ENCODE data around the gene TRAF1.
A peak's percentile ranks its signal among the peaks of the same experiment; 100 is the strongest.

Gene TRAF1

GRCh38 chr9:120929229-120929791 is 2.7 kb upstream of the TRAF1 start:
- TF ChIP-seq CTCF (IDR thresholded peaks at IDR 0.05; ENCODE audit: insufficient read depth, low read depth, low read length, missing control alignments), result no peak
- DNase-seq (ENCODE audit: low read depth), result no peak
- H3K4me3 ChIP-seq (ENCODE audit: low read depth, low read length), result peak overlapping the region; percentile 62

GRCh38 chr9:120928483-120929228 is 2.1 kb upstream of the TRAF1 start:
- peak overlapping the region; percentile 62 for H3K4me3 ChIP-seq (ENCODE audit: low read depth, low read length)
- DNase-seq (ENCODE audit: low read depth), result peak; percentile 87
- TF ChIP-seq CTCF (IDR thresholded peaks at IDR 0.05; ENCODE audit: insufficient read depth, low read depth, low read length, missing control alignments), result no peak

DNA sequence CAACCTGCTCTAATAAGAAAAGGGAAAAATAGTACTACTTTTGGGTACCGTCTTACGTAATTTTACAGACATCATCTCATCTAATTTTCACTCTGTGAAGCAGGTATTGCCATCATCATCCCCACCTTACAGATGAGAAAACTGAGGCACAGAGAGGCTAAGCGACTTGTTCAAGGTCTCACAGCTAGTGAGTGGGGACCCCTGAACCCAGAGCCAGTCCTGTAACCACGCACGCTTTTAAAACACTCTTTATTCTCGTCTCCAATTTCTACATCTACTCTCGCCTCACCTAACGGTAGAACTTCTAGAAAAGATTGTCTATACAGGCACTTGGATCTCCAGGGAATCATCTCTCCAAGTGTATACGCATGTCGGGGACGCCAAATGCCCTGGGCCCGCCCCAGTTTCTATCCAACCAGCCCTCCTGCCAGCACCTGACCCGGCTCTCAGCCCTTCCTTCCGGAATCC is 1.5 kb upstream of the TRAF1 start:
- peak; percentile 69 for DNase-seq (ENCODE audit: low read depth)
- peak overlapping the region; percentile 62 for H3K4me3 ChIP-seq (ENCODE audit: low read depth, low read length)
- no peak for TF ChIP-seq CTCF (IDR thresholded peaks at IDR 0.05; ENCODE audit: insufficient read depth, low read depth, low read length, missing control alignments)

GRCh38 chr9:120927269-120928014 is 846 bp upstream of the TRAF1 start:
- peak; percentile 65 for DNase-seq (ENCODE audit: low read depth)
- peak overlapping the region; percentile 62 for H3K4me3 ChIP-seq (ENCODE audit: low read depth, low read length)
- no peak for TF ChIP-seq CTCF (IDR thresholded peaks at IDR 0.05; ENCODE audit: insufficient read depth, low read depth, low read length, missing control alignments)

DNA sequence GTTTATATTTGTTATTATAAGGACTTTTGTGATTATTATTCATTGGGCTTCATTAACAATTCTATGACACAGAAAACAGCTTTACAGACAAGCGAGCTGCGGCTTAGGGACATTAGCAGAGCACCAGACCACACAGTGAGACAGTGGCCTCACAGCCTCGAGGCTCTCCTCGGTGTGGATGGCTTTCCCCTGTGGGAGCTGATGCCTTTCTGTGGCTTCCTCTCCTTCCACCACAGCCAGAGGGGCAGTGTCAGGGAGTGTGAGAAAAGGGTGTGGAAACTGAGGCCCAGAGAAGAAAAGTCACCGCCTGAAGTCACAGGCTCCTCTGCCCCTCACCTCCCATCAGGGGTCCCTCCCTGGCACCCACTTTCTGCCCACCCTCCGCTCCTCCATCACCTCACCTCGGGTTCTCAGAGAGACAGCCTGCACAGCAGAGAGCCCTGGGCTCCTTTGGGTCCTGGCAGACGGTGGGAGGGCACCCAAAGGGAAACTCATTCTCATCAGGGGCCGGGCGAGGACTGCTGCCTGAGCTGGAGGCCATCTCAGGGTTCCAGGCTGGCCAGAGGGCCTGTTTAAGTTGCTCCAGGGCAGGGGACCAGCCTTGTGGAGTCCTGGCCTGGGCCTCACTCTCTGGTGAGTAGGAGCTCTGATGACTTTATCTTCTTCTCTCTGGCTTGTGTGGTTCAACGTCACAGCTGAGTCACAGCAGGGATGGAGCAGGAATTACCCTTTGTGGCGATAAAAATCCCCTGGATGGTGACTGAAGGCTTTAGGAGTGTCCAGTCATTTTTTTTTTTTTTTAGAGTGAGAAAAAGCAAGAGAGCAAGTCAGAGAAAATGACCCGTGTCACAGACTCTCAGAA is 830 bp downstream of the TRAF1 start:
- DNase-seq (ENCODE audit: low read depth), result peak; percentile 91
- no peak for TF ChIP-seq CTCF (IDR thresholded peaks at IDR 0.05; ENCODE audit: insufficient read depth, low read depth, low read length, missing control alignments)
- H3K4me3 ChIP-seq (ENCODE audit: low read depth, low read length), result peak overlapping the region; percentile 62

All from GM12865 (cell line).